IMR-90 (cell line): Measurements from ENCODE around the gene SLC26A1. TPM values are rescaled to one million over a fixed set of nuclear protein-coding genes. Genes with fewer than 3 reads are reported as not detected.
A peak's percentile ranks its signal among the peaks of the same experiment; 100 is the strongest.

Experiments
- ATAC-seq: fragments of 200-7000 bp; cut with Tn5 transposase; 2 replicates; pipeline ENCODE4 v1.9.1; 2020; ENCODE audit warnings: low read depth, mild to moderate bottlenecking, moderate library complexity
- BruUV-seq: library from RNA; stranded (reverse); fragments of 400-500 nt; replicated peaks from 2 replicates; lab custom pipeline; 2021; lab: Mats Ljungman, UMichigan
- CTCF ChIA-PET: fragments of 300-600 bp; formaldehyde crosslinking; extraction: SDS; loops from one replicate; lab custom pipeline; 2021; ENCODE audit warnings: antibody characterized with exemption; lab: Yijun Ruan, JAX
- POLR2A ChIA-PET: fragments of 300-600 bp; sonication (Branson Sonifier 250); formaldehyde crosslinking; loops from one replicate; lab custom pipeline; 2022; ENCODE audit warnings: antibody characterized with exemption; ENCODE audit not compliant: unreplicated experiment; lab: Charles Lee
- DNase-seq: peaks from one replicate; pipeline ENCODE4 v3.0.0; 2013
- H2AFZ ChIP-seq: replicated peaks from 2 replicates; pipeline ENCODE3; 2013; ENCODE audit warnings: low read length, mild to moderate bottlenecking; ENCODE audit not compliant: poor library complexity
- H2AK5ac ChIP-seq: 2 replicates; pipeline ENCODE4 v1.6.1; 2013; ENCODE audit warnings: low read depth, low read length, inconsistent platforms
- H2AK9ac ChIP-seq: replicated peaks from 2 replicates; pipeline ENCODE3; 2013; ENCODE audit warnings: mild to moderate bottlenecking, low read depth, low read length, moderate library complexity; ENCODE audit not compliant: poor library complexity
- H2BK120ac ChIP-seq: 2 replicates; pipeline ENCODE4 v1.6.1; 2013; ENCODE audit warnings: low read depth, low read length, inconsistent platforms
- H2BK15ac ChIP-seq: 3 replicates; pipeline ENCODE4 v1.6.1; 2013; ENCODE audit warnings: low read depth, low read length, inconsistent platforms
- H2BK20ac ChIP-seq: 2 replicates; pipeline ENCODE4 v1.6.1; 2013; ENCODE audit warnings: low read depth, mild to moderate bottlenecking, inconsistent platforms, low read length, moderate library complexity
- H2BK5ac ChIP-seq: 2 replicates; pipeline ENCODE4 v1.6.1; 2013; ENCODE audit warnings: mild to moderate bottlenecking, low read depth, low read length, inconsistent platforms; ENCODE audit not compliant: poor library complexity, severe bottlenecking
- H3K14ac ChIP-seq: replicated peaks from 2 replicates; pipeline ENCODE4 v1.6.1; 2013; ENCODE audit warnings: low read depth, low read length, inconsistent platforms
- H3K18ac ChIP-seq: 2 replicates; pipeline ENCODE4 v1.6.1; 2013; ENCODE audit warnings: low read depth, low read length, control low read depth
- H3K23ac ChIP-seq: 2 replicates; pipeline ENCODE4 v1.6.1; 2013; ENCODE audit warnings: low read depth, low read length, inconsistent platforms
- H3K27ac ChIP-seq: 2 replicates; pipeline ENCODE4 v1.5.1; 2013; ENCODE audit warnings: mild to moderate bottlenecking, control low read depth, low read length; ENCODE audit not compliant: insufficient read depth
- H3K27me3 ChIP-seq: 2 replicates; pipeline ENCODE4 v1.6.1; 2013; ENCODE audit warnings: low read length; ENCODE audit not compliant: control insufficient read depth, insufficient read depth
- H3K36me3 ChIP-seq: 2 replicates; pipeline ENCODE4 v1.6.1; 2013; ENCODE audit warnings: low read length, mixed read lengths; ENCODE audit not compliant: control insufficient read depth, insufficient read depth
- H3K4ac ChIP-seq: 2 replicates; pipeline ENCODE4 v1.6.1; 2013; ENCODE audit warnings: low read depth, low read length, inconsistent platforms
- H3K4me1 ChIP-seq: 2 replicates; pipeline ENCODE4 v1.6.1; 2013; ENCODE audit warnings: low read length, mixed read lengths; ENCODE audit not compliant: control insufficient read depth, insufficient read depth
- H3K4me2 ChIP-seq: 2 replicates; pipeline ENCODE4 v1.6.1; 2013; ENCODE audit warnings: low read depth, mild to moderate bottlenecking, control low read depth, low read length, moderate library complexity
- H3K4me3 ChIP-seq: 2 replicates; pipeline ENCODE4 v1.5.1; 2013; ENCODE audit warnings: low read depth, mild to moderate bottlenecking, control low read depth, low read length, moderate library complexity; ENCODE audit not compliant: insufficient read depth
- H3K56ac ChIP-seq: 2 replicates; pipeline ENCODE4 v1.6.1; 2013; ENCODE audit warnings: low read length, inconsistent platforms; ENCODE audit not compliant: insufficient read depth; ENCODE audit errors: extremely low read depth
- H3K79me1 ChIP-seq, 2 experiments: 2 replicates each; pipeline ENCODE4 v1.6.1; 2013; ENCODE audit warnings: low read length in 2 of 2, inconsistent platforms in 1 of 2, low read depth in 1 of 2
- H3K9ac ChIP-seq: 2 replicates; pipeline ENCODE4 v1.6.1; 2013; ENCODE audit warnings: low read depth, low read length, control low read depth
- H3K9me1 ChIP-seq: 2 replicates; pipeline ENCODE4 v1.6.1; 2013; ENCODE audit warnings: low read length, inconsistent platforms; ENCODE audit not compliant: insufficient read depth
- H3K9me3 ChIP-seq: 2 replicates; pipeline ENCODE4 v1.6.1; 2013; ENCODE audit warnings: low read length; ENCODE audit not compliant: control insufficient read depth, insufficient read depth
- H4K20me1 ChIP-seq: 2 replicates; pipeline ENCODE4 v1.6.1; 2013; ENCODE audit warnings: low read length, inconsistent platforms; ENCODE audit not compliant: insufficient read depth
- H4K5ac ChIP-seq: 2 replicates; pipeline ENCODE4 v1.6.1; 2013; ENCODE audit warnings: mild to moderate bottlenecking, low read depth, low read length, control low read depth
- H4K8ac ChIP-seq, 2 experiments: 2 replicates each; pipeline ENCODE4 v1.6.1; 2013; ENCODE audit warnings: low read depth in 2 of 2, low read length in 2 of 2, control low read depth in 1 of 2, inconsistent platforms in 1 of 2
- H4K91ac ChIP-seq: 2 replicates; pipeline ENCODE4 v1.6.1; 2013; ENCODE audit warnings: low read depth, low read length, inconsistent platforms; ENCODE audit not compliant: insufficient read depth
- BHLHE40 ChIP-seq: fragments of 150-350 bp; IDR thresholded peaks from 2 replicates; pipeline ENCODE4 v1.6.1; 2016; ENCODE audit warnings: mild to moderate bottlenecking, low read depth, low read length
- CHD1 ChIP-seq: IDR thresholded peaks from 2 replicates; pipeline ENCODE4 v1.6.1; 2012; ENCODE audit warnings: low read depth, low read length, improper control_type of control experiment
- RAD21 ChIP-seq: IDR thresholded peaks from 2 replicates; pipeline ENCODE4 v1.6.1; 2012; ENCODE audit warnings: low read length, improper control_type of control experiment
- WGBS, 2 experiments: methylation state at CpG; one replicate each; pipeline versions ENCODE4 v1.1.5 to v1.1.7; 2013; ENCODE audit warnings: missing lambda C conversion rate in 2 of 2; ENCODE audit not compliant: insufficient read length in 1 of 2; ENCODE audit errors: extremely low coverage in 2 of 2; 5-methylcytosine and 5-hydroxymethylcytosine counted together
- dilution Hi-C: fragments of 300-500 bp; cut with HindIII; formaldehyde crosslinking; loops from one replicate; pipeline ENCODE4 v1.14.3; 2018; ENCODE audit warnings: low sequenced_read_pairs; ENCODE audit not compliant: unreplicated experiment
- in situ Hi-C: fragments of 300-500 bp; cut with MboI; formaldehyde crosslinking; loops from 3 replicates; pipeline ENCODE4 v1.14.3; 2019; ENCODE audit warnings: low sequenced_read_pairs, inconsistent platforms, mixed read lengths
- intact Hi-C: fragments of 100-400 bp; cut with micrococcal nuclease; formaldehyde crosslinking; loops from 2 replicates; pipeline ENCODE4 v1.10.0; 2022
- polyA plus RNA-seq, 3 experiments: library from polyadenylated mRNA; depleted of rRNA; stranded (reverse); fragments of >200 nt; gene quantifications; 2 replicates each; pipeline ENCODE4 v1.2.3, GENCODE V29; 2012; ENCODE audit warnings: low replicate concordance in 1 of 3
- total RNA-seq: library from RNA; depleted of rRNA; stranded (reverse); fragments of >200 nt; gene quantifications from 2 replicates; pipeline ENCODE4 v1.2.3, GENCODE V29; 2012

SLC26A1 gene
- total and polyA plus RNA-seq, 2 of the 4 experiments (the other 2 are of a cell fraction): 0.09 TPM; not detected in 1

DNA sequence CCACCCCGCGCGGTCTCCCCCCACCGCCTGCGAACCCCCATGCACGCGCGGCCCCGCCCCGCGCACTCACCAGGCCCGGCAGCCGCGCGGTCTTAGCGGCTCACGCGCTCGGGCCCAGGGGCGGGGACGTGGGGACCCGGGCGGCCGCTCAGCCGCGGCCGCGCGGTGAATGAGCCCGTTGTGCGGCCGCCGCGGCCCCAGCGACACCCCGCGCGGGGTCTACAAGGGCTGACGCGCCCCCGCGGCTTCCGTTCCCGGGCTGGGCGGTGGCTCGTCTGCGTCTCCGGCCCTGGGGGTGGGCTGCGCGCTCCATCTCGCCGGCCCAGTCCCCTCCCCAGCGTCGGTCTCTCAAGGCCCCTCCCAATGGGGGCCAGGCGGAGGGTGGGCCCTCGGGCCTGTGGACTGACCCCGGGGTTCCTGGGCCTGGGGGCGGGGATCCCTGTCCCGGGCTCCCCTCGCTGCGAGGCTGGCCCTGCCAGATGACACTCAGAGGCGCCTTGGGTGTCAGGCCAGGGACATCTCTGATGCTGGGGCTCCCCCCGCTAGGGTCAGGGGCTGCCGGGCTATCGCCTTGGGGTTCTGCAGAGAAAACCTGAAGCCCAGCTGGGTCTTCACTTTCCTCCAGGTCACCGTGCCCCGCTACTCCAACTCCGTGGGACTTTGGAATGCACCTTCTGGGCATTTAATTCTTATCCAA, 4.3 kb upstream of the SLC26A1 start:
- Histone ChIP-seq H2BK120ac (no peak overlapping the region), H3K27me3 (peaks cover 53% of the 10 kb centered on the region), H2AK5ac (no peak overlapping the region), H2BK5ac (no peak overlapping the region), H4K91ac (no peak overlapping the region), H3K4me2 (peak overlapping the region; percentile 48), H3K9me1 (no peaks in the 10 kb centered on the region), H3K14ac (no peak overlapping the region), H3K9me3 (no peaks in the 10 kb centered on the region; the same call in 1 of the 2 replicates), H3K4me3 (peak overlapping the region; percentile 46), H2AFZ (peak overlapping the region; percentile 72), H3K27ac (no peak overlapping the region), H2BK15ac (no peak overlapping the region), H3K4me1 (peaks cover 4% of the 10 kb centered on the region; the same call in 1 of the 2 replicates), H3K56ac (no peak overlapping the region), H4K5ac (no peak overlapping the region), H3K79me1 (0 out of 4 replicates have a peak, but pooled peaks cover 0 to 2% of the 10 kb centered on the region in 2 experiments), H3K18ac (no peak overlapping the region), H3K23ac (no peak overlapping the region), H4K20me1 (peaks cover 11% of the 10 kb centered on the region), H4K8ac (no peak overlapping the region), H3K4ac (no peak overlapping the region), H3K9ac (no peak overlapping the region), H2AK9ac (no peak overlapping the region), H3K36me3 (no peaks in the 10 kb centered on the region), H2BK20ac (no peak overlapping the region)
- intact Hi-C loops (no loop called here), in situ Hi-C loops (no loop called here), dilution Hi-C loops (no loop called here)
- TF ChIP-seq BHLHE40: peak; percentile 17; the same call in 1 of the 2 replicates
- no peak for TF ChIP-seq CHD1
- no peak for TF ChIP-seq RAD21
- BruUV-seq: no TSS peak
- DNase-seq: no peak
- 2% methylated on average over 25 of the region's 68 CpGs; no CpG with 5 or more reads in 1 of the 2 experiments for WGBS, 2 experiments
- POLR2A ChIA-PET: no interaction called here
- CTCF ChIA-PET: no interaction called here
- peak; percentile 61 for ATAC-seq
